Right lobe of liver (tissue), 6 donors: Measurements from ENCODE around the gene SACM1L. TPM values are rescaled to one million over a fixed set of nuclear protein-coding genes. Genes with fewer than 3 reads are reported as not detected.

Source experiments
- ATAC-seq, 4 donors: fragments of 200-7000 bp; cut with Tn5 transposase; one replicate each; pipeline ENCODE4 v1.9.1; 2020; ENCODE audit warnings: mild to moderate bottlenecking in 4 of 4, moderate library complexity in 4 of 4
- DNase-seq, 3 donors: peaks; one replicate each; pipeline ENCODE4 v3.0.0-alpha.2; 2020
- H3K27ac ChIP-seq, 3 donors: fragments of 200-600 bp; one replicate each; pipeline ENCODE4 v1.8.0; 2022
- H3K27me3 ChIP-seq, 2 donors: fragments of 200-600 bp; one replicate each; pipeline ENCODE4 v1.8.0; 2022
- H3K36me3 ChIP-seq, 4 donors: fragments of 200-600 bp; sonication (generic) in 1 of 4; one replicate each; pipeline versions ENCODE4 v1.5.1 to v1.8.0; 2017 to 2022; ENCODE audit warnings: control low read depth in 1 of 4
- H3K4me1 ChIP-seq, 4 donors: fragments of 200-600 bp; sonication (generic) in 1 of 4; one replicate each; pipeline versions ENCODE4 v1.5.1 to v1.8.0; 2017 to 2022; ENCODE audit warnings: control low read depth in 1 of 4
- H3K4me3 ChIP-seq, 3 donors: fragments of 200-600 bp; one replicate each; pipeline ENCODE4 v1.8.0; 2022
- H3K9me3 ChIP-seq, 4 donors: fragments of 200-600 bp; sonication (generic) in 1 of 4; one replicate each; pipeline versions ENCODE4 v1.5.1 to v1.8.0; 2017 to 2022; ENCODE audit warnings: control low read depth in 1 of 4
- POLR2A ChIP-seq: fragments of 450-650 bp; IDR thresholded peaks from one replicate; pipeline ENCODE4 v1.6.1; 2017; ENCODE audit warnings: antibody characterized with exemption, mild to moderate bottlenecking
- WGBS: methylation state at CpG from one replicate; pipeline ENCODE4 v1.1.6; 2018; ENCODE audit warnings: low coverage, low lambda C conversion rate; ENCODE audit not compliant: insufficient coverage; ENCODE audit errors: missing lambda C conversion rate; 5-methylcytosine and 5-hydroxymethylcytosine counted together
- intact Hi-C, 2 donors: fragments of 100-400 bp; cut with DNase I; formaldehyde crosslinking; loops; one replicate each; pipeline versions ENCODE4 v1.11.2 to v1.14.1; 2022
- total RNA-seq, 6 experiments: library from RNA; depleted of rRNA in 2 of 6; stranded (reverse); fragments of >200 nt in 2 of 6; fragmentation: NEBNext Ultra II Directional in 3 of 6; extraction: Animal tissue kit (Norgen Biotek cat#: 25700) in 3 of 6; gene quantifications; one replicate each; pipeline versions ENCODE4 v1.1.0 to v1.2.4, GENCODE V29; 2016 to 2023
- TF ChIP-seq, protein P1 (sequence below), 4 donors: fragments of 200-600 bp in 3 of 4; fragments of 450-650 bp in 1 of 4; IDR thresholded peaks; one replicate each; pipeline versions ENCODE4 v1.5.1 to v1.8.0; 2016 to 2022; ENCODE audit warnings: antibody characterized with exemption in 4 of 4, mild to moderate bottlenecking in 2 of 4
- donor health status: DM: no; HTN: yes; CAD: no.
- donor health status: DM: no; HTN: no; CAD: no.
- donor health status: DM: no; HTN: no; CAD: no.
- donor health status: DM: no; HTN: yes; CAD: no.
- donor health status: DM: no; HTN: yes; CAD: no.

SACM1L gene
- total RNA-seq, 6 experiments from 2014 or later: 16.8 to 23.9 (median 21.5) TPM

DNA sequence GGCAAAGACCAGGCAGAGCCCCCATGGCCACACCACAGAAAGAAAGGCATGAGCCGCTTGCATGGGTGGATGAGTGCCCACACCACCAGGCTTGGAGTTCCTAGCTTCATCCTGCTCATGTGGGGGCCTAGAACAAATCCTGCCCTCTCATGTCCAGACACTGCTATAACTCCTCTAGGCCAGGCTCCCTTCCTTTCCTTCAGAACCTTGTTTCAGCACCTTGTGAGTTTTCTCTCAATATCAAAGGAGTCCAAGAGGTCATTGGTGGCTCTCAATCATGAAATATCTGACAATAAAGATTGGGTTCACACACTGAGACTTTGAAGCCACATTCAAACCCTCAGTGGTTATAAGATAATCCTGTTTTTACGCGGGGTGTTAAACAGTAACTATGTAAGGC is 94.5 kb downstream of the SACM1L start:
- H3K4me1 ChIP-seq: peaks cover 0 to 9% (median 4%) of the 10 kb centered on the region in 4 donors
- DNase-seq (peak in 1 of 3 donors; percentile 12), ATAC-seq (no peak)
- no peak overlapping the region for H3K4me3 ChIP-seq
- H3K9me3 ChIP-seq: no peaks in the 10 kb centered on the region
- intact Hi-C loops: no loop called here
- WGBS: 66% methylated on average over 2 of the region's 3 CpGs
- H3K36me3 ChIP-seq: no peaks in the 10 kb centered on the region
- TF ChIP-seq, protein P1, sequence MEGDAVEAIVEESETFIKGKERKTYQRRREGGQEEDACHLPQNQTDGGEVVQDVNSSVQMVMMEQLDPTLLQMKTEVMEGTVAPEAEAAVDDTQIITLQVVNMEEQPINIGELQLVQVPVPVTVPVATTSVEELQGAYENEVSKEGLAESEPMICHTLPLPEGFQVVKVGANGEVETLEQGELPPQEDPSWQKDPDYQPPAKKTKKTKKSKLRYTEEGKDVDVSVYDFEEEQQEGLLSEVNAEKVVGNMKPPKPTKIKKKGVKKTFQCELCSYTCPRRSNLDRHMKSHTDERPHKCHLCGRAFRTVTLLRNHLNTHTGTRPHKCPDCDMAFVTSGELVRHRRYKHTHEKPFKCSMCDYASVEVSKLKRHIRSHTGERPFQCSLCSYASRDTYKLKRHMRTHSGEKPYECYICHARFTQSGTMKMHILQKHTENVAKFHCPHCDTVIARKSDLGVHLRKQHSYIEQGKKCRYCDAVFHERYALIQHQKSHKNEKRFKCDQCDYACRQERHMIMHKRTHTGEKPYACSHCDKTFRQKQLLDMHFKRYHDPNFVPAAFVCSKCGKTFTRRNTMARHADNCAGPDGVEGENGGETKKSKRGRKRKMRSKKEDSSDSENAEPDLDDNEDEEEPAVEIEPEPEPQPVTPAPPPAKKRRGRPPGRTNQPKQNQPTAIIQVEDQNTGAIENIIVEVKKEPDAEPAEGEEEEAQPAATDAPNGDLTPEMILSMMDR (IDR thresholded peaks at IDR 0.05): no peak
- no peak for TF ChIP-seq POLR2A
- H3K27me3 ChIP-seq: no peaks in the 10 kb centered on the region
- no peak overlapping the region for H3K27ac ChIP-seq

DNA sequence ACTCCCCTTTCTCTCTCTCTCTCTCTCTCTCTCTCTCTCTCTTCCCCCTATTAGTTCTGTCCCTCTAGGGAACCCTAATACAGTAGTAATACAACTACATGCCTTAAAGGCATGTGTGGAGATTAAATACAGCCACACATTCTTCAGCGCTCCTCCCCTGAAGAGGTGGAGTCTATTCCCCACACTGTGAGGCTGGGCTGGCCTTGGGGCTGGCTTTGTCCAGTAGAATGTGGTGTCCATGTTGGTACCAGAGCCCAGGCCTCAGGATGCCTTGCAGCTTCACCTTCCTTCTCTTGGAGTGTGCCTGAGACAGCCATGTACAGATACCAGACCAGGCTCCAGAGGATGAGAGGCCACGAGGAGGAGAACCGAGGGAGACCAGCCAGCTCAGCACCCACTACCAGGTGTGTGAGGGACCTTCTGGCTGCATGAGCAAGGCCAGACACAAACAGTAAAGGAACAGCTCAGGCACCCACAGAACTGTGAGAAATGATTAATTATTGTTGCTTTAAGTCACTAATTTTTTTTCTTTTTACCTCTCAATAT is 96.5 kb downstream of the SACM1L start:
- ATAC-seq: no peak
- peak in 1 of 3 donors; percentile 23 for DNase-seq
- no peaks in the 10 kb centered on the region for H3K4me1 ChIP-seq
- H3K27ac ChIP-seq: no peak overlapping the region
- TF ChIP-seq POLR2A: no peak
- TF ChIP-seq, protein P1 (IDR thresholded peaks at IDR 0.05): no peak
- H3K9me3 ChIP-seq: no peaks in the 10 kb centered on the region
- H3K27me3 ChIP-seq: no peaks in the 10 kb centered on the region
- H3K36me3 ChIP-seq: no peaks in the 10 kb centered on the region
- no peak overlapping the region for H3K4me3 ChIP-seq
- 100% methylated on average over 1 of the region's 3 CpGs for WGBS
- intact Hi-C loops: no loop called here

DNA sequence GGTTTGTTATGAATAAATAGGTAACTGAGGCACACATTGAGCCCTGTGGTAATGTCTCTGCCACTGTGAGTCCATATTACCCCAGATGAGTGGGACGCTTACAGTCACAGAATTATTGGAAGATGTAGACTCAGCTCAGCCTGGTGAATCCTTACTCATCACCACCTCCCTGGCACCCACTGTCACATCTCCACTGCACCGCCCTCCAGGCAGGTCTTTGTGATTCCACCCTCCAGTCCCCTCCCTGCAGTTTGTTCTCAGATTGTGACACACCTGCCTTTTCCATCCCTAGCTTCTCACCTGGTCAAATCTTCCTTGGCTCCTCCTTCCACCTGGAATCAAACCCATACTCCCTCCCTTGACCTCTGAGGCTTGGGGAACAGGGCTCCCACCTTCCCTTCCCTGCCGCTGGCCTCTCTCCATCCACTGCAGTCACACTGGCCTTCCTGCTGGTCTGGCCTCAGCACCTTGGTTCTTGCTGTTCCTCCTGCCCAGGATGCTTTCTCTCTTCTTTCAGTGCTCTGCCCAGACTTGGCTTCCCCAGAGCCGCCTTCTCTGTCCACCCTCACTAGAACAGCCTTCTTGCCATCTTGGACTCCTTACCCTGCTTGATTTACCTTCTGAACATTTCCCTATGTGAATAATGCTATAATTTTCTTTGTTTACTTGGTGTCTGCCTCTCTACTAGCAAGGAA is 97.8 kb downstream of the SACM1L start:
- TF ChIP-seq, protein P1 (IDR thresholded peaks at IDR 0.05): no peak
- no peak for TF ChIP-seq POLR2A
- intact Hi-C loops: no loop called here
- peak in 1 of 3 donors; percentile 16 for DNase-seq
- no peaks in the 10 kb centered on the region for H3K36me3 ChIP-seq
- 61% methylated on average over 4 of the region's 4 CpGs for WGBS
- no peak overlapping the region for H3K27ac ChIP-seq
- H3K4me1 ChIP-seq: no peaks in the 10 kb centered on the region
- no peak overlapping the region for H3K4me3 ChIP-seq
- H3K27me3 ChIP-seq: no peaks in the 10 kb centered on the region
- H3K9me3 ChIP-seq: no peaks in the 10 kb centered on the region
- ATAC-seq: no peak

DNA sequence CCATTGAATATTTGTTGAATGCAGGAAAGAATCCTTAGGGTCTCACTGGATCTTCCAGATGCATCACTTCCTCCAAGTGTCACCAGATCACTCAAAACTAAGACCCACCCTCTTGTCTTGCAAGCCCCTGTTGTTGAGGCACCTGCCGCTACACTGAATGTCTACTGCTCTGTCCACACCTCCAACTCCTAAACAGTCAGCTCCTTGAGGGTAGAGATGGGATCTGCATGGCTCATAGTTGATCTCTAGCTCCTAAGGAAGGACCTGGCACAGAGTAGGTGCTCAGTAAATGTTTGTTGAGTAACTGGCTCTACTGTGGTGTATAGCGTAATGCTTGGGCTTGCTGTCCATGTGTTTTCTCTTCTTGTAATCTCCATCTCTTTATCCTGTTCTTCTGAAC is 98.4 kb downstream of the SACM1L start:
- Histone ChIP-seq H3K4me1 (no peaks in the 10 kb centered on the region), H3K9me3 (no peaks in the 10 kb centered on the region), H3K36me3 (no peaks in the 10 kb centered on the region), H3K4me3 (no peak overlapping the region), H3K27me3 (no peaks in the 10 kb centered on the region), H3K27ac (no peak overlapping the region)
- DNase-seq (peak in 1 of 3 donors; percentile 4), ATAC-seq (no peak)
- no peak for TF ChIP-seq POLR2A
- TF ChIP-seq, protein P1 (IDR thresholded peaks at IDR 0.05): no peak
- intact Hi-C loops: no loop called here
- 92% methylated on average over 2 of the region's 2 CpGs for WGBS
